GM18870 (cell line): Measurements from ENCODE around the gene P2RY1.

Source experiments
- ATAC-seq: cut with Tn5 transposase; IDR thresholded peaks from one replicate; pipeline ENCODE4 v1.9.1; 2021; ENCODE audit warnings: moderate library complexity; ENCODE audit not compliant: unreplicated experiment

P2RY1 gene, protein sequence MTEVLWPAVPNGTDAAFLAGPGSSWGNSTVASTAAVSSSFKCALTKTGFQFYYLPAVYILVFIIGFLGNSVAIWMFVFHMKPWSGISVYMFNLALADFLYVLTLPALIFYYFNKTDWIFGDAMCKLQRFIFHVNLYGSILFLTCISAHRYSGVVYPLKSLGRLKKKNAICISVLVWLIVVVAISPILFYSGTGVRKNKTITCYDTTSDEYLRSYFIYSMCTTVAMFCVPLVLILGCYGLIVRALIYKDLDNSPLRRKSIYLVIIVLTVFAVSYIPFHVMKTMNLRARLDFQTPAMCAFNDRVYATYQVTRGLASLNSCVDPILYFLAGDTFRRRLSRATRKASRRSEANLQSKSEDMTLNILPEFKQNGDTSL

GRCh38 chr3:152834776-152835600 is at the start of gene P2RY1:
P2RY1 (plus strand) TSS chr3:152835131; CDS start chr3:152835783, 652 bp downstream.
- ATAC-seq = peak; percentile 81

DNA sequence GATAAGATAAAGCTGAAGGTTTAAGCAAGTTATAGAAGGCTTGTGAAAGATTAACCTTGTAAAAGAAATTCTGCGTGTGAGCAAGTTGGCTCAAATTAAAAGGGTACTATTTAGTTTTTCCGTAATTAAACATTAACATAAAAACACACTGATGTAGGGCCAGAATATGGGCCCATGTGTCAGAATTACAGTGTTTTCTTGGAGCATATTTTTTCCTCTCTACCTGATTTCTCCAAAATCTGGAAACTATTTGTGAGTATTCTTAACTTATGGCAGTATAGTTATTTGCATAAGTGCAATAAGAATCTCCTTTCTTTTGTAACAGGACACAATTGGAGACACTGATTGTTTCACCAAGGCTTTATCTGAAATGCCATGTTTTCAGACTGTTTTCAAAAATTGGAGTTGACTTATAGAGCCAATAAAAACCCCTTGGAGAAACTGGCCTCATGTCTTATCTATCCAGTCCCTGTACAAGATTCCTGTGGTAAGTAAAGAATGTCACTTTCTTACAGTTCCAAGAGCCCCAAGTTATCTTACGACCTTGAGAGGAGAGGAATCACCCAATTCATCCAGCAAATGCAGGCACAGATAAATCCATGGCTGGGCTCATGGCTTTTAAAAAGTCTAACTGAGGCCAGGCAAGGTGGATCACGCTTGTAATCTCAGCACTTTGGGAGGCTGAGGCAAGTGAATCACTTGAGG is 47.8 kb upstream of the P2RY1 start:
- no peak for ATAC-seq

- no peak for ATAC-seq
These were observed 44.1 kb upstream of the P2RY1 start for GRCh38 chr3:152790651-152791387.

DNA sequence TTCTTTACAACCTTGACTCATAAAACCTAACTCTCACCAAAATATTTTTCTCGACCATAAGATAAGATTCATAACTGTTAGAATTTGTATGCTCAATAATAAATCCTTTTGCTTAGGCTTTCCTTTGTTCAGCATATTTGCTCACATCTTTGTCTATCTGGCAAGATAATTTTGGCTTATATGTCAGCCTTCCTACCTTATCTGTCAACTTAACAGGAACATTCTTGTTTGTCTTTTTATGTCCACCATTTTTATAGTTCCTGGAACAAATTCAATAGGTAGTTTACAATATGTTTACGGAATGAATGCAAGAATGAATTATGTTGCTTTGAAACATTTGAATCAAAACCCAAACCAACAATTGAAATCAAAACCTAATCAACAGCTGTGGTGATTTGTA is 41.0 kb upstream of the P2RY1 start:
- ATAC-seq = no peak

DNA sequence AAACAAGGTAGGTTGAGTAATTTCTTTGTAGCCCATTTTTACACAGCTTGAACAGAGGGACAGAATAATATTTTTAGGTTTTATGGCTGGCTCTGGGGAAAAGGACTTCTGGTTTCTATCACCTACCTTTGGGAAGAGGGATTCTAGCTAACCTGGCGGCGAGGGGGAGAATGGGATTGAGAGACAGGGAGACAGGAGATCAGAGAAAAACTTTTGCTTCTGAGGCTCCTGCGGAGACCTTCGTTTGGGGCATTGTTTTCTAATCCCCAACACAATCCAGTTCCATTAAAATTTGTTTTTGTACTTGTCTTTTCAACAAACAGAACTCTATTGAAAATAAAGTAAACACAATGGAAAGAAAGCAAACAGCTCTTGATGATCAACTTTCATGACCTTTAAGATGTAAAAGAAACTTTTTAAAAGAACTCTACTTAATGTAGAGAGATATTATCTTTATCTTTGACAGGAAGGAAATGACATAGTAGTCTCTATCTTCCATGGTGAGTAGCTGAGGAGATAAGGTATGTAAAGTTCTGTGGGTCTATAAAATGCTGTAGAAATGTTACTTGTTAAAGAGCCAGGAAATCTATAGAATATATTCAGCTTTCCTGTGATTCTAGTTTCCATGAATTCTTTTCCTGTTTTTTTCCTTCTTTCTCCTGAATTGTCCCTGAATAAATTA is 37.0 kb upstream of the P2RY1 start:
- ATAC-seq = no peak

- no peak for ATAC-seq
These were observed 22.8 kb upstream of the P2RY1 start for GRCh38 chr3:152811974-152812760.

DNA sequence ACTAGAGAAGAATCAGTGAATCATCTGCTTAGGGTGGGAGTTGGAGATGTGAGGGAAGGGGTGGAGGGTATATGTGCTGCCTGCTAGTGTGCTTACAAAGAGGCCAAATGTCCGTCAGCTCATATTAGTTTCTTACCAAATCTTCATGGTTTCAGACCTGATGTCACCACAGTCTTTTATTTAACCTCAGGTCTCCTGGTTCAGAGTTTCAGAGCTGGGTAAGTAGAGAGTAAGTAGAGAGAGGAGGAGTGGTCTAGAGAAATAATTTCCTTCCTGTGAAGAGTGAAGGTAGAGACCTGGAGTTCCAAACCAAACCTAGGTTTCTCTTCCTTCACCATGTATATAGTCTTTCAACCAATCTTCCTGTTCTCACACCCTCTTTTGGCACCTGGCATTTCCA is 17.5 kb upstream of the P2RY1 start:
- no peak for ATAC-seq

DNA sequence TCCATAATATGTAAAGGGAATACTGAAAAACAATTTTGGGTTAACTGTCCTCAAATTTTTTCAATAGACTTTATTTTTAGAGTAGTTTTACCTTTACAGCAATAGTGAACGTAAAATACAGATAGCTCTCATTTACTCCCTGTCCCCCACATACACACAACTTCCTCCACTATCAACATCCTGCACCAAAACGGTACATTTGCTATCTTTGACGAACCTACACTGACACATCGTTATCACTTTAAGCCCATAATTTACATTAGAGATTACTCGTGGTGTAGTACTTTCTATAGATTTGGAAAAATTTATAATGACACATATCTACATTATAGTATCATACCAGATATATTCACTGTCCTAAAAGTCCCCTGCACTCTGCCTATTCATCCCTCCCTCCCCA is 16.9 kb upstream of the P2RY1 start:
- no peak for ATAC-seq

GRCh38 chr3:152823173-152823572 is 11.8 kb upstream of the P2RY1 start:
- no peak for ATAC-seq

DNA sequence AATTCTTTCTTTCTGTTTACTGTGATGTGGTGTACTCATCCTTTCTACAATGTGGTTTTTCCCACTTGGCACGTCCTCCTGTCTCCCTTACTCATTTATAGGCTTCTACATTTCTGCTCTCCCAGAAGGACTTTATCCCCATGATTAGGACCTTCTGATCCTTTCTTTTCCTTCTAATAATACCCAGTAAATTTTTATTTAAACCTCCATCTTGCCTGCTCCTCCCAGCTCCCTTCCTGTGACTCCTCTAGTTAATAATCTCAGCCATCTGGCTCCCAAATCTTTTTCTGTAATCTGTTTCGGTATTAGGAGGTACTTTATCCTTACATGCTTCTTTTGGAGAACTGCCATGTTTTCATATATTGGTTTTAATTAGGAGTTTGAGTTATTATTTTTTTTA is 11.2 kb upstream of the P2RY1 start:
- ATAC-seq = no peak

DNA sequence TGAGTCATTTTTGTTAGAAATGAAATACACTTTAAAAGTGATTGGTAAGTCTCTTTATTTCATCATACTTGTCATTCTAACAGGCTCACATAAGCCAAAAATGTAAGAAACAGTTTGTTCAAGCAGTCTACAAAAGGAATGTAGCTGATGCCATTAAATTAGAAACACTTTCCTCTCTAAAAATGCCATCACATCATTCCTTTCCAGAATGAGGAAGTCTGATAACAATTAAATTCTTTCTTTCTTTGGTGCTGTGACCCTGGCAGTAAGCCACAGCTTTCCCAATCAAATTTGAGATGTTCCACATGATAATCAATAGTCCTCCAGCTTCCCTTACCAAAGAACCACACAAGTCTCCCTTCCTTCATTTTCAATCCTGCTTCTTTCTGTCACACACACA is 9.4 kb upstream of the P2RY1 start:
- ATAC-seq = no peak

GRCh38 chr3:152826476-152826875 is 8.5 kb upstream of the P2RY1 start:
- ATAC-seq = no peak

DNA sequence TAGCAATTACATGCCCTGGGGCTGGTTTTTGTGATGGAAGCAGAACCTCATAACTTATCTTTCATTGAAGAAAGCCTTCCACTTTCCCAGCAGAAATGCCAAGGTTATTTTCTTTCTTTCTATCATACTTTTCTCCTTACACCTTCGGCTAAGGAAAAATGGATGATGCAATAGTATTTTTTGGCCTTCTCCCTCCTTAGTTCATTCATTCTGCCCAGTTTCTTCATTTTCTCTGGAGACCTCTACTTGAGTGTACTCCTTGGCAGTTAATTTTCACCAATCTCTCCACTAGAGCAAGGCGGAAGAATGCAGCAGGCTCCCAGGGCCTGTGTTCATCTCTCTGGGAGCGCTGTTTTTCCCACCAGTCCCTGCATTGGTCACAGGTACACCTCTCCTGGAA is 7.6 kb upstream of the P2RY1 start:
- ATAC-seq = no peak

DNA sequence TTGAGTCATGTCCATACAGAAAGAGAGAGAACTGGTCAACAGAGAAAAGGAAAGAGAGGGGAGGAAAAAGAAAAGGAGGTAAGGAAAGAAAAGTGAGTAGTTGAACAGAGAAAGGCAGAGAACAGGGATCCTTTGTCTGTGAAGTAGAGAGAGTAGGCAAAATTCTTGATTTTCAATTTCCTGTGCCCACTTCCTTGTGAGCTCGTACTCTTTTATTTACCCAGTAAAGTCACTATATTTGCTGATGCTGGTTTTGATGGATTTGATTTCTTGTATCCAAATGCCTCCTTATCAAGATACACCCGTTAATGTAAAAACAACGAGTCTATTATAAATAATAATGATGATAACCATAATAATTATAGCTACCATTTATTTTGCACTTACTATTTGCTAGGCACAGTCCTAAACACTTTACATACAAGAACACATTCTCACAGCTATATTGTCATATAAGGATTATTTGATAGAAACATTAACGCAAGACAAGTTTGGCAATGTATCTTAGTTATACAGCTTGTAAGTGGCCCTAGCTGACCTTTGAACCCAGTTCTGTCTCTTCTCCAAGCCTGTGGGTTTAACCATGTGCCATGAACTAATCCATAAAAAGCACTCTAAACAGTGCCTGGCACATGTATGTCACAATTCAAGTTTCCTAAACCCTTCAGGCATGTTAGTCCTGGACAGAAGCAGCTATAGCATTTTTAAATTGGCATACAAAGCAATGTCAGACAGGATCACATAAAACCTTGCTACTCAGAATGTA is 6.7 kb upstream of the P2RY1 start:
- ATAC-seq = no peak

GRCh38 chr3:152830245-152830644 is 4.7 kb upstream of the P2RY1 start:
- ATAC-seq = no peak

DNA sequence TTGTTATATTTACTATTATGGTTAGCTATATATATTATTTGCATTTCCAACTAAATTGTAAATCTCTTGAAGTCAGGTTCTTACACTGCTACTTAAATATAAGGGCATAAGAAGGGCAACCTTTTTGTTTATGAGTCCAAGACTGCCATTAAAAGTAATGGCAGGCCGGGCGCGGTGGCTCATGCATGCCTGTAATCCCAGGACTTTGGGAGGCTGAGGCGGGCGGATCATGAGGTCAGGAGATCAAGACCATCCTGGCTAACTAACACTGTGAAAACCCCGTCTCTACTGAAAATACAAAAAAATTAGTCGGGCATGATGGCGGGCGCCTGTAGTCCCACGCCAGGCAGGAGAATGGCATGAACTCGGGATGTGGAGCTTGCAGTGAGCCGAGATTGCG is 2.9 kb upstream of the P2RY1 start:
- no peak for ATAC-seq

- ATAC-seq = no peak
These were observed 1.8 kb upstream of the P2RY1 start for GRCh38 chr3:152833089-152833488.

- ATAC-seq = no peak
These were observed 648 bp upstream of the P2RY1 start for GRCh38 chr3:152834191-152834775.
